Measurements from ENCODE around the gene LSR.

GRCh38 chr19:35314858-35315470 lies 66.2 kb downstream of the LSR start:
- no peak for TF ChIP-seq CTCF (IDR thresholded peaks at IDR 0.05)
- no peak for TF ChIP-seq POLR2AphosphoS5 (IDR thresholded peaks at IDR 0.05; ENCODE audit: low read depth, low read length)

Data from Panc1 (cell line).